CD4-positive, alpha-beta T cell treated with Interleukin-17A for 4 hours (primary cell): ENCODE measurements around the gene CDKAL1.

Experiments
- DNase-seq: peaks from one replicate; pipeline ENCODE4 v3.0.0-alpha.2; 2020; ENCODE audit warnings: mixed read lengths

Gene CDKAL1

GRCh38 chr6:21279619-21280018 lies 745.4 kb downstream of the CDKAL1 start:
- DNase-seq, result no peak

GRCh38 chr6:21281366-21281765 lies 747.1 kb downstream of the CDKAL1 start:
- no peak for DNase-seq
